K562 (cell line): ENCODE measurements around the gene DCTD.

Source experiments
- CBFA2T3 ChIP-seq: fragments of 450-650 bp; IDR thresholded peaks from 2 replicates; pipeline ENCODE4 v1.6.1; 2017
- FOS ChIP-seq: IDR thresholded peaks from 3 replicates; pipeline ENCODE4 v1.6.1; 2011; ENCODE audit not compliant: insufficient read length; ENCODE audit errors: extremely low read depth
- MAFG ChIP-seq: fragments of 450-650 bp; conservative IDR thresholded peaks from 2 replicates; pipeline ENCODE4 v1.6.1; 2016; ENCODE audit warnings: missing genetic modification characterization, missing compliant biosample characterization
- MAZ ChIP-seq, 2 experiments: fragments of 450-650 bp in 1 of 2; sonication (generic) in 1 of 2; formaldehyde crosslinking; IDR thresholded peaks in 1 of 2; conservative IDR thresholded peaks in 1 of 2; 2 replicates each; pipeline versions ENCODE4 v1.4.0 to v1.5.0; 2020; ENCODE audit warnings: mild to moderate bottlenecking in 1 of 2, missing genetic modification reagents in 1 of 2
- POLR2A ChIP-seq: fragments of 450-650 bp; conservative IDR thresholded peaks from 2 replicates; pipeline ENCODE4 v1.6.1; 2016
- RBFOX2 ChIP-seq: fragments of 200-400 bp; formaldehyde crosslinking; IDR thresholded peaks from 2 replicates; pipeline ENCODE4 v1.6.1; 2017; ENCODE audit warnings: low read depth, mild to moderate bottlenecking, low read length, moderate library complexity
- SOX6 ChIP-seq: fragments of 450-650 bp; IDR thresholded peaks from 2 replicates; pipeline ENCODE4 v1.6.1; 2014; ENCODE audit warnings: mild to moderate bottlenecking
- SP2 ChIP-seq: IDR thresholded peaks from 2 replicates; pipeline ENCODE4 v1.6.1; 2011; ENCODE audit warnings: mild to moderate bottlenecking, low read depth, low read length, moderate library complexity; ENCODE audit not compliant: poor library complexity, severe bottlenecking; ENCODE audit errors: extremely low read depth
- ZBTB17 ChIP-seq: fragments of 450-650 bp; formaldehyde crosslinking; IDR thresholded peaks from 2 replicates; pipeline ENCODE4 v1.4.0; 2020; ENCODE audit warnings: mild to moderate bottlenecking
- ZFP36 ChIP-seq: fragments of 150-350 bp; IDR thresholded peaks from 2 replicates; pipeline ENCODE4 v1.6.1; 2018; ENCODE audit warnings: low read length, low read depth; ENCODE audit not compliant: partially characterized antibody
- ZNF140 ChIP-seq: fragments of 250-450 bp; sonication (Bioruptor Pico); IDR thresholded peaks from 2 replicates; pipeline ENCODE4 v1.8.0; 2021; ENCODE audit warnings: moderate library complexity, mild to moderate bottlenecking, inconsistent platforms
- TF ChIP-seq, protein P1 (sequence below), 3 experiments: fragments of 200-800 bp in 1 of 3; sonication (Bioruptor generic) in 1 of 3; sonication (generic) in 1 of 3; formaldehyde crosslinking in 1 of 3; IDR thresholded peaks; 2 replicates each; pipeline versions ENCODE4 v1.6.1 to v1.8.0; 2016 to 2022; ENCODE audit warnings: mild to moderate bottlenecking in 2 of 3, missing compliant biosample characterization in 2 of 3, missing genetic modification characterization in 2 of 3, missing genetic modification reagents in 1 of 3

- TF ChIP-seq CBFA2T3 (no peak), SP2 (no peak), ZFP36 (peak; percentile 42), MAFG (tag) (no peak), FOS (no peak), SOX6 (no peak), ZNF140 (CRISPR knock-in tag) (no peak), RBFOX2 (no peak), POLR2A (no peak), ZBTB17 (CRISPR knock-in tag) (no peak), MAZ (CRISPR knock-in tag; conservative IDR thresholded peaks at IDR 0.05 in 1 of 2, IDR thresholded peaks at IDR 0.05 in 1 of 2) (no peak)
- TF ChIP-seq, protein P1, sequence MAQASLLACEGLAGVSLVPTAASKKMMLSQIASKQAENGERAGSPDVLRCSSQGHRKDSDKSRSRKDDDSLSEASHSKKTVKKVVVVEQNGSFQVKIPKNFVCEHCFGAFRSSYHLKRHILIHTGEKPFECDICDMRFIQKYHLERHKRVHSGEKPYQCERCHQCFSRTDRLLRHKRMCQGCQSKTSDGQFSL (CRISPR knock-in tag; IDR thresholded peaks at IDR 0.05) = no peak
- TF ChIP-seq, protein P1 (tag; IDR thresholded peaks at IDR 0.05) = no peak
Observed at GRCh38 chr4:182863501-182863900, 53.7 kb downstream of the DCTD start.
